ENCODE results near the gene FANCE. TPM values are rescaled to one million over a fixed set of nuclear protein-coding genes. Genes with fewer than 3 reads are reported as not detected.

FANCE gene
- total RNA-seq, 1 experiment from 2014 or later = 19.2 TPM

DNA sequence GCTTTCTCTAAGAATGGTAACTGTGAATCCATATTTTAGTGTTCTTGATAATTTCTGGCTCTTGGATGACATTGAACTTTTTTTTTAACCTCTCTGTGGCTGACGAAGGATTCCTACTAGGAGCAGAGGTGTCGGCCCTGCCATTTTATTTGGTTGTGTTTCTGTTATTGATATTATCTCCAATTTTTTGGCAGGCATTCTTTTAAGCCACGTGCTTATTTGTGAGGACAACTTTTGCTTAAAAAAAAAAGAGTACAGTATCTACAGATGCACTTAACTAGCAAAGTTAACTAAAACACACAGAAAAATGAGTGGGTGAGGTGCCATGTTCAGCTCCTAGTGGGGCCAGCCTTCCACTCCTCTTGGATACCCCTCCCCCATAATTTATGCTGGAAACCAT is 1.1 kb downstream of the FANCE start:
- TF ChIP-seq CTCF (conservative IDR thresholded peaks at IDR 0.05; ENCODE audit: low read depth, low read length) (no peak), EZH2 (IDR thresholded peaks at IDR 0.05; ENCODE audit: borderline replicate concordance, low read depth, low read length, poor library complexity, severe bottlenecking) (no peak)
- Histone ChIP-seq H3K9me3 (ENCODE audit: low read depth, low read length, poor library complexity, severe bottlenecking) (no peaks in the 10 kb centered on the region), H3K27me3 (replicated peaks; ENCODE audit: insufficient read depth, low read depth, low read length, poor library complexity) (no peaks in the 10 kb centered on the region), H3K4me1 (ENCODE audit: insufficient read depth, low read length, poor library complexity, severe bottlenecking) (peaks cover 29% of the 10 kb centered on the region), H3K27ac (ENCODE audit: low read depth, low read length, poor library complexity, severe bottlenecking) (peak overlapping the region; percentile 72), H3K4me3 (ENCODE audit: low read depth, low read length, poor library complexity, severe bottlenecking) (peak overlapping the region; percentile 85), H3K36me3 (ENCODE audit: insufficient read depth, low read length, poor library complexity, severe bottlenecking) (peaks cover 27% of the 10 kb centered on the region)
- no peak for DNase-seq (ENCODE audit: low spot score)
- ChIA-PET POLR2A (ENCODE audit: low non-redundant PET) (no interaction called here), CTCF (interaction anchor here (1.0 kb wide), 1 partner anchor 15 kb away, joined by 4 read pairs; the partner anchor contains the start of gene RPL10A)
- intact Hi-C loops (cut with micrococcal nuclease; ENCODE audit: unreplicated experiment) = no loop called here
- TSS peak; percentile 65 for BruUV-seq (replicated peaks)

DNA sequence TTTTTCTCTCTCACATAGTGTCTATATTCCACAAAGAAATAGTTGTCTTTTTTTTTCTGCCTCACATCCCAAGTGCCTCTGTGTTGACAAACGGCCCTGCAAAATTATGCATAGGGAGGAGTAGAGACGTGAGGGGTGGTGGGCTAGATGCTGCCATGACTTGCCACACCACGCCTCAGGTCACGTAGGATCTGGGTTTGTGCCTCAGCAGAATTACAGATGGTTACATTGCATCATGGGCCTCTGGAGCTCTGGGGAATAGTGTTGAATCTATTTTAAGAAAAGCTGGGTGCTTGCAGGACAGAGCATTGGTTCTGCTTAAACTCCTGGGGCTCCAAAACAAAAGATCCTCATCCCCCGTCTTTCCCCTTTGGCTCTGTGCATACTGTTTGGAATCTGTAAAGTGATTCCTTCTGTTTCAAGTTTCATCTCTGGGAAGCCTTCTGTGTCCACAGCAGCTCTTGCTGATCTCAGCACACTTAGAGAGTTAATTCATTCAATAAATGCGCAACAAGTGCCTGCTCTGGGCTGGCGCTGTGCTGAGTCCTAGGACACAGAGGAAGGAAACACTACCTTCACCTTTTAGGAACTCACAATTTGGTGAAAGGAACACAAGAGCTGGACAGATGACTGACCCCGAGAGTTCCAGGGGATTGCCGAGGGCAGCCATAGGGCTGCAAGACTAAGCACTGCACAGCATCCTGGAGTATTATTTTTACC is 2.4 kb downstream of the FANCE start:
- peaks cover 39% of the 10 kb centered on the region for H3K36me3 ChIP-seq (ENCODE audit: insufficient read depth, low read length, poor library complexity, severe bottlenecking)
- intact Hi-C loops (cut with micrococcal nuclease; ENCODE audit: unreplicated experiment) = no loop called here
- CTCF ChIA-PET = no interaction called here
- peak overlapping the region; percentile 72 for H3K27ac ChIP-seq (ENCODE audit: low read depth, low read length, poor library complexity, severe bottlenecking)
- H3K27me3 ChIP-seq (replicated peaks; ENCODE audit: insufficient read depth, low read depth, low read length, poor library complexity) = no peaks in the 10 kb centered on the region
- POLR2A ChIA-PET (ENCODE audit: low non-redundant PET) = no interaction called here
- peak overlapping the region; percentile 85 for H3K4me3 ChIP-seq (ENCODE audit: low read depth, low read length, poor library complexity, severe bottlenecking)
- peak; percentile 60 for DNase-seq (ENCODE audit: low spot score)
- peaks cover 29% of the 10 kb centered on the region for H3K4me1 ChIP-seq (ENCODE audit: insufficient read depth, low read length, poor library complexity, severe bottlenecking)
- BruUV-seq (replicated peaks) = no TSS peak
- H3K9me3 ChIP-seq (ENCODE audit: low read depth, low read length, poor library complexity, severe bottlenecking) = no peaks in the 10 kb centered on the region
- TF ChIP-seq CTCF (conservative IDR thresholded peaks at IDR 0.05; ENCODE audit: low read depth, low read length) = no peak
- TF ChIP-seq EZH2 (IDR thresholded peaks at IDR 0.05; ENCODE audit: borderline replicate concordance, low read depth, low read length, poor library complexity, severe bottlenecking) = no peak

- H3K9me3 ChIP-seq (ENCODE audit: low read depth, low read length, poor library complexity, severe bottlenecking) = no peaks in the 10 kb centered on the region
- no peaks in the 10 kb centered on the region for H3K27me3 ChIP-seq (replicated peaks; ENCODE audit: insufficient read depth, low read depth, low read length, poor library complexity)
- BruUV-seq (replicated peaks) = no TSS peak
- intact Hi-C loops (cut with micrococcal nuclease; ENCODE audit: unreplicated experiment) = no loop called here
- H3K27ac ChIP-seq (ENCODE audit: low read depth, low read length, poor library complexity, severe bottlenecking) = no peak overlapping the region
- TF ChIP-seq CTCF (conservative IDR thresholded peaks at IDR 0.05; ENCODE audit: low read depth, low read length) = no peak
- no peak for TF ChIP-seq EZH2 (IDR thresholded peaks at IDR 0.05; ENCODE audit: borderline replicate concordance, low read depth, low read length, poor library complexity, severe bottlenecking)
- peaks cover 20% of the 10 kb centered on the region for H3K4me1 ChIP-seq (ENCODE audit: insufficient read depth, low read length, poor library complexity, severe bottlenecking)
- H3K36me3 ChIP-seq (ENCODE audit: insufficient read depth, low read length, poor library complexity, severe bottlenecking) = peaks cover 64% of the 10 kb centered on the region
- no peak for DNase-seq (ENCODE audit: low spot score)
- ChIA-PET POLR2A (ENCODE audit: low non-redundant PET) (no interaction called here), CTCF (no interaction called here)
- H3K4me3 ChIP-seq (ENCODE audit: low read depth, low read length, poor library complexity, severe bottlenecking) = no peak overlapping the region
These were observed 5.8 kb downstream of the FANCE start for GRCh38 chr6:35457907-35458306.

Data from A673 (cell line).